ENCODE data around the gene NT5DC3.

DNA sequence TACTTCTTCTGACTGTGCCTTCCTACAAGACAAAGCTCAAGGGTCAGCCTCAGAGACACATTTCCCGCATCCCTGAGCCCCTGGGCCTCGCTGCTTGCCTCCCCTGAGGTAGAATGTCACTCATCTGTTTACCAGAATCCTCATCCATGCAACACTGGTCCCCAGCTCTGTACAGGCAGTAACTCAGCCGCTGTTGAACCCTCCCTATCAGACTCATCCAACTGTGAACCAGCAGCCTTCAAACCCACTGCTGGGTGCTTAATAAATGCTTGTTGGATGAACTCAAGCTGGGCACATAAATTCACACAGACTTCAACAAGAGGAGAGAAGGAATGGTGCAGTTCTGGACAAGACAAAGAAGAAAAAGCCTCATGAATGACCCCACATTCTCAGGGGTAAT lies 6.1 kb downstream of the NT5DC3 start:
- TF ChIP-seq POLR2A (IDR thresholded peaks at IDR 0.05; ENCODE audit: low read depth, low read length) (no peak), TAF1 (IDR thresholded peaks at IDR 0.05; ENCODE audit: low read depth, low read length) (no peak), POLR2AphosphoS5 (IDR thresholded peaks at IDR 0.05; ENCODE audit: low read depth, low read length) (no peak), SPI1 (IDR thresholded peaks at IDR 0.05; ENCODE audit: low read depth, low read length) (no peak), PAX5 (IDR thresholded peaks at IDR 0.05; ENCODE audit: insufficient read depth, low read length, severe bottlenecking) (no peak), POU2F2 (IDR thresholded peaks at IDR 0.05; ENCODE audit: low read depth, low read length) (no peak)
